Motor neuron (in vitro differentiated cells): Measurements from ENCODE around the gene CYP2A13. TPM values are rescaled to one million over a fixed set of nuclear protein-coding genes. Genes with fewer than 3 reads are reported as not detected.
"Not testable (repeated sequence)": the region's sequence is repeated elsewhere in the genome, so short reads cannot be mapped to it uniquely, and the experiment has no call there.

Experiments used
- ATAC-seq, 8 experiments: fragments of 200-7000 bp; cut with Tn5 transposase; replicated peaks in 6 of 8; 2 replicates each; pipeline ENCODE4 v1.8.0; 2021; ENCODE audit warnings: mild to moderate bottlenecking in 8 of 8, moderate library complexity in 8 of 8
- H3K27ac ChIP-seq, 2 donors: fragments of 250-450 bp; sonication (Bioruptor Pico); 2 replicates each; pipeline ENCODE4 v1.9.0; 2021; ENCODE audit warnings: antibody characterized with exemption in 2 of 2, mild to moderate bottlenecking in 2 of 2, moderate library complexity in 1 of 2
- H3K4me1 ChIP-seq, 2 donors: fragments of 250-450 bp; sonication (Bioruptor Pico); replicated peaks in 1 of 2; 2 replicates each; pipeline ENCODE4 v1.6.1; 2021; ENCODE audit warnings: antibody characterized with exemption in 2 of 2, mild to moderate bottlenecking in 2 of 2, moderate library complexity in 1 of 2
- H3K4me3 ChIP-seq, 5 donors: fragments of 250-450 bp; sonication (Bioruptor Pico); 2 replicates each; pipeline ENCODE4 v1.9.0; 2021; ENCODE audit warnings: antibody characterized with exemption in 5 of 5, mild to moderate bottlenecking in 5 of 5, moderate library complexity in 4 of 5
- WGBS, 10 experiments: fragments of 450-650 bp; shearing (Covaris generic); methylation state at CpG; one replicate each; pipeline ENCODE4 v1.0.0; 2022; 5-methylcytosine and 5-hydroxymethylcytosine counted together
- in situ Hi-C, 9 experiments: fragments of 400-800 bp; cut with MboI; loops; one replicate each; pipeline ENCODE4 v1.15.0; 2021; ENCODE audit warnings: low sequenced_read_pairs in 9 of 9, low pct_unique_long_range_greater_than_20kb in 2 of 9; ENCODE audit not compliant: unreplicated experiment in 9 of 9
- total RNA-seq, 8 experiments: library from RNA; unstranded; fragments of 300-600 nt; gene quantifications; 2 replicates each; pipeline versions ENCODE4 v1.2.3 to v1.2.4, GENCODE V29; 2022

The CYP2A13 gene
- total RNA-seq, 8 experiments from 2014 or later = not detected

- Histone ChIP-seq H3K4me1 (no peaks in the 10 kb centered on the region), H3K27ac (no peak overlapping the region), H3K4me3 (no peak overlapping the region)
- no peak for ATAC-seq
- in situ Hi-C loops = no loop called here
- WGBS, 10 experiments = 0 to 80% (median 21%) methylated on average over 1 to 2 of the region's 2 CpGs; no CpG with 5 or more reads in 2 of the 10 experiments
These were observed 9.1 kb downstream of the CYP2A13 start for GRCh38 chr19:41097302-41097701.

GRCh38 chr19:41098762-41099161 lies 10.5 kb downstream of the CYP2A13 start:
- no peak for ATAC-seq

GRCh38 chr19:41102210-41102609 lies 14.0 kb downstream of the CYP2A13 start:
- in situ Hi-C loops, ATAC-seq, H3K27ac ChIP-seq, H3K4me3 ChIP-seq, H3K4me1 ChIP-seq: not testable (repeated sequence)
- 33 to 100% (median 75%) methylated on average over 1 of the region's 1 CpG; no CpG with 5 or more reads in 4 of the 10 experiments for WGBS, 10 experiments

More at GRCh38 chr19:41098762-41099161, 10.5 kb downstream of the CYP2A13 start:
- WGBS, 10 experiments = 0 to 65% (median 60%) methylated on average over 1 to 3 of the region's 5 CpGs; no CpG with 5 or more reads in 5 of the 10 experiments
- Histone ChIP-seq H3K4me3 (no peak overlapping the region), H3K27ac (no peak overlapping the region), H3K4me1 (no peaks in the 10 kb centered on the region)
- in situ Hi-C loops = no loop called here

- in situ Hi-C loops = no loop called here
- 8 to 86% (median 57%) methylated on average over 1 to 3 of the region's 3 CpGs; no CpG with 5 or more reads in 2 of the 10 experiments for WGBS, 10 experiments
- Histone ChIP-seq H3K27ac (no peak overlapping the region), H3K4me3 (no peak overlapping the region), H3K4me1 (no peaks in the 10 kb centered on the region)
- ATAC-seq = no peak
These were observed 17.9 kb downstream of the CYP2A13 start for GRCh38 chr19:41106177-41106576.

DNA sequence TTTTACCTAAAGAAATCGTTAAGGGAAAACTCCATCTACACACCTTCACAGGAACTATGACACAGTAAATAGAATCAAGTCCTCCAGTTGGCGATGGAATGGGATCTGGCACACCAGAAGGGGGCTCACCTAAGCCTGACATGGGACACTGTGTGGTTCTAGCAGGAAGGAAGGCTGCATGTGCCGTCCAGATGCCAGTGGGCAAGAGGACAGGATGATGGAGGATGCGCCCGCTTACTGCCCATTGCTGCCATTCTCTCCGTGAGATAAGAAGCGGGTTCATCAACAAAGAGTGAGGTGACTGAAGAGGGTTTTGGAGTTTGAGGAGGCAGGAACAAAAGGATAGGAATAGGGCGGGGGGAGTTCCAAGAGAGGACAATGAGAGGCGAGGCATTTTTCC lies 23.0 kb downstream of the CYP2A13 start:
- Histone ChIP-seq H3K27ac (no peak overlapping the region), H3K4me3 (no peak overlapping the region), H3K4me1 (no peaks in the 10 kb centered on the region)
- ATAC-seq = no peak
- 20 to 85% (median 69%) methylated on average over 1 to 9 of the region's 9 CpGs; no CpG with 5 or more reads in 2 of the 10 experiments for WGBS, 10 experiments
- in situ Hi-C loops = no loop called here

DNA sequence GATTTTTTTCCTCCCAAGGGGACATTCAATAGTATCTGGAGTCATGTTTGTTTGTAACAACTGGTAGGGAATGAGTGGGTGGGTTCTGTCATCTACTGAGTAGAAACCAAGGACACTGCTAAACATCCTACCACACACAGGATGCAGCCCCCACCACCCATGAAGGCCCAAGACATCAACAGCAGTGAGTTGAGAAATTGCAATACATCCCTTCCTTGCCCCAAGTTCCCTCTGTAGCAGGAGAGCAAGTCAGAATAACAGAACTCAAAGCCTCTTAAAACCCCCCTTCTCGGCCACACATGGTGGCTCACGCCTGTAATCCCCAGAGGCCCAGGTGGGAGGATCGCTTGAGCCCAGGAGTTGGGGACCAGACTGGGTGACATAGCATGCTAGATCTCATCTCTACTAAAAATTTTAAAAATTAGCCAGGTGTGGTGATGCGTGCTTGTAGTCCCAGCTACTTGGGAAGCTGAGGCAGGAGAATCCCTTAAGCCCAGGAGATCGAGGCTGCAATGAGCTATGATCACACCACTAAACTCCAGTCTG lies 23.6 kb downstream of the CYP2A13 start:
- in situ Hi-C loops = no loop called here
- 40 to 92% (median 74%) methylated on average over 1 to 3 of the region's 5 CpGs; no CpG with 5 or more reads in 7 of the 10 experiments for WGBS, 10 experiments
- Histone ChIP-seq H3K4me1 (no peaks in the 10 kb centered on the region), H3K27ac (no peak overlapping the region), H3K4me3 (no peak overlapping the region)
- no peak for ATAC-seq

- in situ Hi-C loops = no loop called here
- no peaks in the 10 kb centered on the region for H3K4me1 ChIP-seq
- H3K27ac ChIP-seq = no peak overlapping the region
- H3K4me3 ChIP-seq = no peak overlapping the region
- ATAC-seq = no peak
- WGBS, 10 experiments = 40 to 71% (median 50%) methylated on average over 1 to 2 of the region's 7 CpGs; no CpG with 5 or more reads in 6 of the 10 experiments
These were observed 24.6 kb downstream of the CYP2A13 start for GRCh38 chr19:41112728-41113290.

- 20 to 100% (median 67%) methylated on average over 1 to 4 of the region's 7 CpGs; no CpG with 5 or more reads in 2 of the 10 experiments for WGBS, 10 experiments
- H3K4me3 ChIP-seq = no peak within 1 kb of the TSS
- ATAC-seq = no peak
- no peak within 1 kb of the TSS for H3K27ac ChIP-seq
- no peaks in the 10 kb centered on the region for H3K4me1 ChIP-seq
- in situ Hi-C loops = no loop called here
These were observed 25.9 kb downstream of the CYP2A13 start, which contains the start of gene CYP2F1 for GRCh38 chr19:41114132-41114531. Gene CYP2F1 (plus strand): TSS chr19:41114432. CDS start chr19:41116189, 1,757 bp downstream.

DNA sequence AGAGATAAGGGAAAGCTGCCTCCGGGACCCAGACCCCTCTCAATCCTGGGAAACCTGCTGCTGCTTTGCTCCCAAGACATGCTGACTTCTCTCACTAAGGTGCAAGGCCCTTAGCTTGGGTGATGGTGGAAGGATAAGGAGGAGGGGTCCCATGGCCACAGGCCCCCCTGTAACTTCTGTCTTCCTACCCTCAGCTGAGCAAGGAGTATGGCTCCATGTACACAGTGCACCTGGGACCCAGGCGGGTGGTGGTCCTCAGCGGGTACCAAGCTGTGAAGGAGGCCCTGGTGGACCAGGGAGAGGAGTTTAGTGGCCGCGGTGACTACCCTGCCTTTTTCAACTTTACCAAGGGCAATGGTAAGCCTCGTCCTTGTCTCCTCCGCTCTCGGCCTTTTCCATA lies 28.0 kb downstream of the CYP2A13 start:
- Histone ChIP-seq H3K4me1 (no peaks in the 10 kb centered on the region), H3K27ac (no peak overlapping the region), H3K4me3 (no peak overlapping the region)
- no peak for ATAC-seq
- in situ Hi-C loops = no loop called here
- 50 to 58% (median 54%) methylated on average over 2 of the region's 8 CpGs; no CpG with 5 or more reads in 6 of the 10 experiments for WGBS, 10 experiments

GRCh38 chr19:41120929-41121911 lies 33.0 kb downstream of the CYP2A13 start:
- in situ Hi-C loops, H3K27ac ChIP-seq, H3K4me3 ChIP-seq, ATAC-seq, H3K4me1 ChIP-seq: not testable (repeated sequence)
- 67 to 93% (median 73%) methylated on average over 2 to 5 of the region's 41 CpGs; no CpG with 5 or more reads in 5 of the 10 experiments for WGBS, 10 experiments

DNA sequence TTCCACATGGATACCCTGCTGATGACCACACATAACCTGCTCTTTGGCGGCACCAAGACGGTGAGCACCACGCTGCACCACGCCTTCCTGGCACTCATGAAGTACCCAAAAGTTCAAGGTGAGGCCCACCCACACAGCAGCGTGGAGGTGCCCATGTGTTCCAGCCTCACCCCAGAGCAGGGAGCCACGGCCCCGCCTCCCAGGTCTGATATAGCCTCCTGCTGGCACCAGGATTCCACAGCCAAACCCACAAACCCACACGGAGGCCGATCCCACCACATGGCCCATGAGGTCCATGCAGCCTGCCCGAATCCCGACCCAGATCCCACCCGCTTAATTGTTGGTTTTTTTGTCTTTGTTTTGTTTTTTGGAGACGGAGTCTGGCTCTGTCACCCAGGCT lies 34.6 kb downstream of the CYP2A13 start:
- ATAC-seq, H3K4me1 ChIP-seq, in situ Hi-C loops, H3K4me3 ChIP-seq, H3K27ac ChIP-seq: not testable (repeated sequence)
- WGBS, 10 experiments = 44 to 100% (median 80%) methylated on average over 1 to 7 of the region's 13 CpGs; no CpG with 5 or more reads in 1 of the 10 experiments

- Histone ChIP-seq H3K27ac (no peak overlapping the region), H3K4me3 (no peak overlapping the region), H3K4me1 (no peaks in the 10 kb centered on the region)
- in situ Hi-C loops = no loop called here
- ATAC-seq = no peak
- 40 to 100% (median 83%) methylated on average over 1 to 9 of the region's 11 CpGs; no CpG with 5 or more reads in 3 of the 10 experiments for WGBS, 10 experiments
These were observed 35.6 kb downstream of the CYP2A13 start for GRCh38 chr19:41123716-41124294.
